GM12865 (cell line): Measurements from ENCODE around the gene ZNF639.

Source experiments
- DNase-seq: peaks from one replicate; pipeline ENCODE4 v3.0.0; 2010; ENCODE audit warnings: low read depth
- H3K4me3 ChIP-seq: 2 replicates; pipeline ENCODE4 v1.5.1; 2011; ENCODE audit warnings: mild to moderate bottlenecking, low read depth, low read length, control low read depth
- CTCF ChIP-seq: IDR thresholded peaks from 2 replicates; pipeline ENCODE4 v1.5.1; 2011; ENCODE audit warnings: low read length, control low read depth, low read depth, inconsistent platforms; ENCODE audit not compliant: insufficient read depth; ENCODE audit errors: missing control alignments

The ZNF639 gene

GRCh38 chr3:179309225-179310078, 13.4 kb upstream of the ZNF639 start:
- TF ChIP-seq CTCF: no peak
- DNase-seq: peak; percentile 32

GRCh38 chr3:179318876-179319275, 4.0 kb upstream of the ZNF639 start:
- DNase-seq: no peak
- no peak for TF ChIP-seq CTCF
- H3K4me3 ChIP-seq: no peak overlapping the region

More at GRCh38 chr3:179309225-179310078, 13.4 kb upstream of the ZNF639 start:
- no peak overlapping the region for H3K4me3 ChIP-seq

- peak; percentile 41 for DNase-seq
- H3K4me3 ChIP-seq: peak overlapping the region; percentile 95
- peak; percentile 26 for TF ChIP-seq CTCF
Observed at GRCh38 chr3:179321668-179322285, 1.1 kb upstream of the ZNF639 start.

- TF ChIP-seq CTCF: no peak
- peak overlapping the region; percentile 95 for H3K4me3 ChIP-seq
- peak; percentile 78 for DNase-seq
Observed at GRCh38 chr3:179323197-179324110, 623 bp downstream of the ZNF639 start.

GRCh38 chr3:179324270-179324754, 1.5 kb downstream of the ZNF639 start:
- peak; percentile 55 for DNase-seq
- TF ChIP-seq CTCF: no peak
- H3K4me3 ChIP-seq: peak overlapping the region; percentile 95

GRCh38 chr3:179330438-179330837, 7.6 kb downstream of the ZNF639 start:
- DNase-seq: no peak
- no peak for TF ChIP-seq CTCF
- no peak overlapping the region for H3K4me3 ChIP-seq
